Neuron (in vitro differentiated cells): Measurements from ENCODE around the gene ELAVL1.

Source experiments
- H2AFZ ChIP-seq: one replicate; pipeline ENCODE4 v1.6.1; 2013; ENCODE audit warnings: low read depth, mild to moderate bottlenecking, inconsistent platforms, low read length, moderate library complexity
- H3K27me3 ChIP-seq: one replicate; pipeline ENCODE4 v1.6.1; 2013; ENCODE audit warnings: low read length; ENCODE audit not compliant: insufficient read depth
- H3K36me3 ChIP-seq: one replicate; pipeline ENCODE4 v1.6.1; 2013; ENCODE audit warnings: low read length; ENCODE audit not compliant: insufficient read depth
- H3K4me1 ChIP-seq: one replicate; pipeline ENCODE4 v1.6.1; 2013; ENCODE audit warnings: low read length; ENCODE audit not compliant: insufficient read depth
- H3K4me3 ChIP-seq: 2 replicates; pipeline ENCODE4 v1.5.1; 2013; ENCODE audit warnings: mild to moderate bottlenecking, low read length, moderate library complexity
- H3K9me3 ChIP-seq: one replicate; pipeline ENCODE4 v1.6.1; 2013; ENCODE audit warnings: low read length

The ELAVL1 gene

DNA sequence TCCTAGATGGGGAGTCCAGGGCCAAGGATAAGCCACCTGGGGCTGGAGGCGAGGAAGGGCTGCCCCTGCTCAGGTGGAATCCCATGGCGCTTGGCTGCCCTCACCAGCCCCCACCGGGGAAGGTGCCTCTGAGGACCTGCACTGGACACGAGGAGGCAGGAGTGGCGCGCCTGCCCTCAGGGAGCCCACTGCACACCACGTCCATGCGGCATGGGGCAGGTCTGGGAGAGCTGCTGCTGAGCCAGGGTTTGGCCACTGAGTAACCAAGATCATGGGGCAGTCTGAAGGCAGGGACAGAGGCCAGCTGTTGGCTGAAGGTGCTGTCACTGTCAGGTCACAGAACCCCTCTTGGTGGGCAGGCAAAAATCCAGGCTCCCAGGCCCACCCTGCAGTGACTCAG, 25.9 kb downstream of the ELAVL1 start:
- H2AFZ ChIP-seq: no peak overlapping the region
- H3K36me3 ChIP-seq: peaks cover 94% of the 10 kb centered on the region
- no peak overlapping the region for H3K4me3 ChIP-seq
- H3K4me1 ChIP-seq: no peaks in the 10 kb centered on the region
- H3K27me3 ChIP-seq: no peaks in the 10 kb centered on the region
- no peaks in the 10 kb centered on the region for H3K9me3 ChIP-seq

DNA sequence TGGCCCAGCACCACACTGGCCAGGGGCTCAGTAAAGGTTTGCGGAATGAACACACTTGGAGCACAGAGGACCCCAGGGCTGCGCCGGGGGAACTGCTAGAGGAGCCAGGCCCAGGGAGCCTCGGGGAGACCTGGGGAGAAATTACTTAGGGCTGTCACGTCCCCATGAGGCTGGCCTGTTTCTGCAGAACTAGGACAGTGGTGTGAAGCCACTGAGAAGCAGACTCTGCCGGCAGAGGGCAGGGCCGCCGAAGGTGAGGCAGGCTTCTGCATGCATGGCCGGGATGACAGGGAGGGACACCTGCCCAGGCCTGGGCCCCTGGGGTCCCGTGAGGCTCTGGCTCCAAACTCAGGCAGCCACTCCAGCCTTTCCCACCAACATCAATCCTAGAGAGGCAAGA, 26.4 kb downstream of the ELAVL1 start:
- H3K9me3 ChIP-seq: no peaks in the 10 kb centered on the region
- H3K4me1 ChIP-seq: no peaks in the 10 kb centered on the region
- H2AFZ ChIP-seq: no peak overlapping the region
- peaks cover 94% of the 10 kb centered on the region for H3K36me3 ChIP-seq
- no peaks in the 10 kb centered on the region for H3K27me3 ChIP-seq
- no peak overlapping the region for H3K4me3 ChIP-seq

DNA sequence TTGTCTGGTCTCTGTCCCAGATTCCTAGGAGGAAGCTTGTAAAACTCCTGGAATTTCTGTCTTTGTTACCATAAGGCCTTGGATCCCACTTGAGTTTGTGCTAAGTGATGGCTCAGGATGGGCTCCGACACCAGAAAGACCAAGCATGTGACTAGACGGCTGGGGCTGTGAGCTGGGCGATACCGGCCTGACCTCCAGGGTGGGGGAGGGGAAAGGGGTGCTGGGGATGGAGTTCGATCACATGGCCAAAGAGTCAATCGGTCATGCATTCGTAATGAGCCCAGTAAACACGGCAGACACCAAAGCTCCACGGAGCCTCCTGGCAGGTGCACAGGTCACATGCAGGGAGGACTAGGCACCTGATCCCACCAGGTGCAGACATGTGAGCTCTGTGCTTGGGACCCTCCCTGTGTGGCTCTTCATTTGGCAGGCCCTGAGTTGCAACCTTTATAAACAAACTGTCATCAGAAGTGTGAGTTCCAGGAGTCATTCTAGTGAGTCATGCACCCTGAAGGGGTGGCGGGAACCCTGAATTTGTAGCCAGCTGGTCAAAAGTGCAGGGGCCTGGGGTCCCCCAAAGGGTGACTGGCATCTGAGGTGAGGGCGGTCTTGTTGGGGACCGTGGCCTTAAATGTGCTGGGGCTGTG, 27.1 kb downstream of the ELAVL1 start:
- no peaks in the 10 kb centered on the region for H3K9me3 ChIP-seq
- H3K27me3 ChIP-seq: no peaks in the 10 kb centered on the region
- no peak overlapping the region for H3K4me3 ChIP-seq
- peaks cover 94% of the 10 kb centered on the region for H3K36me3 ChIP-seq
- no peaks in the 10 kb centered on the region for H3K4me1 ChIP-seq
- H2AFZ ChIP-seq: no peak overlapping the region

DNA sequence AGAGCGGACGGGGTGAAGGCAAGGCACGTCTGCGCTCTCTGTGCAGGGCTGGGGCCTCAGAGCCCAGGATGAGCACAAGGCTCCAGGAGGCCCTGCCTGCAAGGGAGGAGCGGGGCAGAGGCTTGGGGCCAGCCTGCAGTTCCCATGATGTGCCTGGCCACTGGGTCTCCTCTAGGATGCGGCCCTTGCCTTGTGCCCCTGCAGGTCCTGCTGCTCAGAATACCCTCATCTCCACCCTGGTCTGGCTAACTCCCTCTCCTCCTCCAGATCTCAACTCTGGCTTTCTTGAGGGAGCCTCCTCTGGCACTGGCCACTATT, 27.8 kb downstream of the ELAVL1 start:
- peaks cover 88% of the 10 kb centered on the region for H3K36me3 ChIP-seq
- no peak overlapping the region for H3K4me3 ChIP-seq
- H3K4me1 ChIP-seq: no peaks in the 10 kb centered on the region
- H3K27me3 ChIP-seq: no peaks in the 10 kb centered on the region
- H2AFZ ChIP-seq: no peak overlapping the region
- H3K9me3 ChIP-seq: no peaks in the 10 kb centered on the region

DNA sequence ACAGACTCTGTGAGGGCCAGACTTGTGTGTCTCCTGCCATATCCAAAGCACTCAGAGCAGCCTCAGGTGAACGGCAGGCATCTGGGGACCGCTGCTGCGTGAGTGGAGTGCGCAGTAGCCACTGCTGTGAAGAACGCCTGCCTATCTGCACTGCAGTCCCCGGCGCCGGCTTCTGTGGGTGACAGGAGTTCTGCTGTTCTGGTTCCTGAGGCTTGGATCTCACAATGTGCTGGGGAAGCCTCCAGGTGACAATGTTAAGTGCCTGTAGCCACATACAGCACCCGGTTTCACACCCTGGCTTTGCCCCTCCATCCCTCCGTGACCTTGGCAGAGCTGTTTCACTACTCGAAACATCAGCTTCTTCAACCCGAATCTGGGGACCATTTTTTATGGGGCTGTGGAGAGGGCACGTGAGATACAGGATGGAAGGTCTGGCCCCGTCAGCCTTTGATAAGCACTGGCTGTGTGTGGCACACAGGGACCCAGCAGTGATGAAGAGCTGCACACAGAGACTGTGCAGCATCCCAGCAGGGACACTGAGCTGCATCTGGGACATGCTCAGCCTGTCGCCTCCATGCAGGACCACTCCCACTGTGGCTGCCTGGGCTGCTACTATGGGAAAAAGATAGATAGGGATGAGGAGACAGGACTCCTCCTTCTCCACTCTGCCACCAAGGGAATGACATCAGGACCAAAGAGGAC, 28.3 kb downstream of the ELAVL1 start:
- no peaks in the 10 kb centered on the region for H3K4me1 ChIP-seq
- no peaks in the 10 kb centered on the region for H3K9me3 ChIP-seq
- no peak overlapping the region for H2AFZ ChIP-seq
- H3K4me3 ChIP-seq: no peak overlapping the region
- H3K36me3 ChIP-seq: peaks cover 85% of the 10 kb centered on the region
- no peaks in the 10 kb centered on the region for H3K27me3 ChIP-seq

DNA sequence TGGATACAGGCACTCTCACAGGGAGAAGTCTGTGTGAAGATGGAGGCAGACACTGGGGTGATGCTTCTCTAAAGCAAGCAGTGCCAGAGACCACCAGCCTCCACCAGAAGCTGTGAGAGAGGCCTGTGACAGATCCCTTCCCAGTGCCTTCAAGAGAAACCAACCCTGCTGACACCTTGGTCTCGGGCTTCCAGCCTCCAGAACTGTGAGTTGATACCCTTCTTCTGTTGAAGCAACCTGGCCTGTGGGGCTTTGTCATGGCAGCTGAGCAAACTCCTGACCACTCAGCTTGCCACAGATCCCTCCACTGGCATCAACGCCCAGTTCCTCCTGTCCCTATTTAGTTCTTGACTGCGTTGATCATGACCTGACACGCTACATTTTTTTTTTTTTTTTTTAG, 29.0 kb downstream of the ELAVL1 start:
- Histone ChIP-seq H3K4me1 (no peaks in the 10 kb centered on the region), H3K9me3 (no peaks in the 10 kb centered on the region), H3K36me3 (peaks cover 85% of the 10 kb centered on the region), H3K27me3 (no peaks in the 10 kb centered on the region), H2AFZ (no peak overlapping the region), H3K4me3 (no peak overlapping the region)

DNA sequence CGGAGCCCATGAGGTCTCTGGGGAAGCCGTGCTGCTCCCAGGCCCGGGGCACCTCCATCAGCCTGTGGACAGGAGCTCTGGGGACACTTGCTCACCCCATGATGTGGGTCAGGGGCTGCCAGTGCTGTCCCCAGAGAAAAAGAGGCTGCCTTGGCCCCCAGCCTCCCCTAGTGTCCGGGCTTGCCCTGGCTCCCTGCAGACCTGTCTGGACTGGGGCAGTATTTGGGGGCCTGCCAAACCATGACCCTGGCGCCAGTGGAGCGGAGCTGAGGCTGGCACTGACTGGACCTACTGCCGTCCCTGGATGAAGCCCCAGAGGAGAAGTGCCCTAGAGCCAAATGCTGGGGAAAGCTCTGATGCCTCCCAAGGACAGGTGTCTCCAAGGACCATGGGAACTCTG, 30.4 kb downstream of the ELAVL1 start:
- H3K36me3 ChIP-seq: peaks cover 76% of the 10 kb centered on the region
- H3K4me1 ChIP-seq: no peaks in the 10 kb centered on the region
- no peaks in the 10 kb centered on the region for H3K9me3 ChIP-seq
- H2AFZ ChIP-seq: no peak overlapping the region
- no peaks in the 10 kb centered on the region for H3K27me3 ChIP-seq
- H3K4me3 ChIP-seq: no peak overlapping the region

DNA sequence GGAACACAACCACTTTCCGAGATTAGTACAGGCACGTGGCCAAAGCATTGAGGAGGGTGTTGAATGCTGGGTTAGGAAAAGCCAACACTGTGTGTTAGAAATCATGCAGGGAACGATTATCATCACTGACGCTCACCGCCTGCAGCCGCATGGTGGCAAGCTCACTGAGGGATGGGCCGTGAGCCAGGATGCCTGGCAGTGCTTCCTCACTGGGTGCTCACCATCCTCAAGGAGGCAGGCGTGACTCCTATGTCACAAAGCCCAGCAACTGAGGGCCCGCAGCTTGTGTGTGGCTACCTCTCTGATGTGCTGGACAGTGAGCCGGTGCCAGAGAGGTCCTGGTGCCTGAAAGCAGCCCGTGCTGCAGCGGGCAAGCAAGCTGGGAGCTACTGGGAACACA, 31.6 kb downstream of the ELAVL1 start:
- no peaks in the 10 kb centered on the region for H3K4me1 ChIP-seq
- no peaks in the 10 kb centered on the region for H3K27me3 ChIP-seq

DNA sequence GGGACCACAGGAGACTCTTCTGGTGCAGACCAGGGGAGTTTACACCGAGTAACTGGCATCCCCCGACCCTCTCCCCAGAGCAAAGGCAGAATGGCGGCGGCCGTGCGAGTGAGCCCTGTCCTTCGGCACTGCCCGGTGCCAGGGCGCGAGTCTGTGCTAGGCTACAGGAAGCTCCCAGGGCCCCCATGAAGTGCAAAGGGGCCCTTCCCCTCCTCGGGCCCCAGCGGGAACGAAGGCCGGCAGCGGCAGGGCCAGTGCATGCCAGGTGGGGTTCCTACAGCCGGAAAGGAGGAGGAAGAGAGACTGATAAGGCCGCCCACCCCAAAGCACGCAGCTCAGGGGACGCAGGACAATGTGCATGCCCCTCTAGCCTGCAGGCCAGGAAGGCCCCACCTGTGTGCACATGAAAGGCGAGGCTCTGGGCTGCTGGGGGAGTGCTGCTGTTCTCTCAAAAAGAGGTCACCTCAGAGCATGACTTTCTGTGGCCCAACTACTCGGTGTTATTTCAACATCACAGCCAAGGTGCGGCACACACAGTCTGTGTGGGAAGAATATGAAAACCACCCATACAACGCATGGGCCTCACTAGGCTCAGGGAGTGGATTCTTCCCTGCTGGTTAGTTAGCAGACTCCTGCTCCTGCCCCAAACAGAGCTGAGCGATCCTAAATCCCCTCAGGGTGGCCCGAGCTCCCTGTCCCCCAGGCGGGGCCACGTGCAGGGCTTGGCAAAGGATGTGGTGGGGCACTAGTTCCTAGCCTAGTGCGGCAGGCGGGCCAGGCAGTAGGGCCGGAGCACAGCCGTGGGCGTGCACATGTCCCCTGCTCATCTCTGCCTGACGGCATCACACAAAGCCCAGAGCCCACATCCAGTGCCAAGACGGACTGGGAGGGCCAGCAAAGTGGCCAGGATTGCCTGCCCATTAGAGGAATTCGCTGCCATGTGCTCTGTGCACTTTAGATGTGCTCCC, 33.6 kb downstream of the ELAVL1 start:
- Histone ChIP-seq H3K4me3 (no peak overlapping the region), H2AFZ (no peak overlapping the region), H3K4me1 (no peaks in the 10 kb centered on the region), H3K27me3 (no peaks in the 10 kb centered on the region), H3K9me3 (no peaks in the 10 kb centered on the region), H3K36me3 (peaks cover 72% of the 10 kb centered on the region)

More for the DNA sequence above, 31.6 kb downstream of the ELAVL1 start:
- H2AFZ ChIP-seq: no peak overlapping the region
- no peaks in the 10 kb centered on the region for H3K9me3 ChIP-seq
- H3K4me3 ChIP-seq: no peak overlapping the region
- H3K36me3 ChIP-seq: peaks cover 72% of the 10 kb centered on the region

DNA sequence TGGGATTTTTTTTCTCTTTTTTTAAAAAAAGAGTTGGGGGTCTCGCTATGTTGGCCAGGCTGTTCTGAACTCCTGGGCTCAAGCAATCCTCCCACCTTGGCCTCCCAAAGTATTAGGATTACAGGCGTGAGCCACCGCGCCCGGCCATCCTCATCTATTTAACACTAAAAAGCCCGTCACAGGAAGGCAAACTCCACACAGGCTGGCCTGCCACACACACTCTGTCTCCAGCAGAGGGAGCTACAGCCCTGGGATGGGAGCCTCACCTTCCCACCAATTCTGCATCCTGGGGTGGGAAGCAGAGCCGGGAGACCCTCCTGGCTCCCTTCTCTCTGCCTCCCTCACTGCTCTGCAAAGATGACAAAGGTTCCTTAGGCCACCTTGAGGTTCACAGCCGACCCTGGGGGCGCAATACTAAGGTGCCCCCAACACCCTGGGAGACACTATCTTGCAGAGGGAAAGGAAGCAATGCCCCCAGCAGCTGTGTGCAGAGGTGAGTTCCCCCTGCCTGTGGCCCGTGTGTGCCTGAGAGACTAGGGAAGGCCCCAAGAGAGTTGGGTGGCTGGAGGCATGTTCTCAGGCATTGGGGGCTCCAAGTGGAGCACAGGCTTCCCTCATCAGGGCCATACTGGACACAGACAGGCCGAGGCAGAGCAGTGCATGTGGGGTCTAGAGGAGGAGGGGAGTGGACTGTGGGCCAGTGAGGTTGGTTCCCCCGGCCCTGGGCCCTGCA, 34.6 kb downstream of the ELAVL1 start:
- Histone ChIP-seq H2AFZ (no peak overlapping the region), H3K36me3 (peaks cover 76% of the 10 kb centered on the region), H3K4me3 (no peak overlapping the region), H3K4me1 (no peaks in the 10 kb centered on the region), H3K9me3 (no peaks in the 10 kb centered on the region), H3K27me3 (no peaks in the 10 kb centered on the region)

DNA sequence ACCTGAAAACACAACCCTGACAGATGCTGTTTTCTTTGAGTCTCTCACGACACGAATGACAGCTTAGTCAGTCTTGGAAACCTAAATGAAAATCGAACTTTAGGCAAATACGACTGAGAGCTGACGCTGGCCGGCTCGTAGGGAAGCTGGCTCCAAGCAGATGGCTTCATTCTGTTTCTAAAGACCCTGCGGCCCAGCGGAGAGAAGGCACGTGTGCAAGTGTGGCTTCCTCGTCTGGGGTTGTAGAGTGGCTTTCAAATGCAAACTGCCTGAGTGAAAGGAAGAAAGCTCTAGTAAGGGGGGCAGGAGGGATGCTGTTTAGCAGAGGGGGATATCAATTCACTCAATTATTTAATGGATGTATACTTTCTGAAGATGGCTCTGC, 35.9 kb downstream of the ELAVL1 start:
- Histone ChIP-seq H3K4me1 (no peaks in the 10 kb centered on the region), H2AFZ (no peak overlapping the region), H3K27me3 (no peaks in the 10 kb centered on the region), H3K9me3 (no peaks in the 10 kb centered on the region), H3K4me3 (no peak overlapping the region), H3K36me3 (peaks cover 78% of the 10 kb centered on the region)

DNA sequence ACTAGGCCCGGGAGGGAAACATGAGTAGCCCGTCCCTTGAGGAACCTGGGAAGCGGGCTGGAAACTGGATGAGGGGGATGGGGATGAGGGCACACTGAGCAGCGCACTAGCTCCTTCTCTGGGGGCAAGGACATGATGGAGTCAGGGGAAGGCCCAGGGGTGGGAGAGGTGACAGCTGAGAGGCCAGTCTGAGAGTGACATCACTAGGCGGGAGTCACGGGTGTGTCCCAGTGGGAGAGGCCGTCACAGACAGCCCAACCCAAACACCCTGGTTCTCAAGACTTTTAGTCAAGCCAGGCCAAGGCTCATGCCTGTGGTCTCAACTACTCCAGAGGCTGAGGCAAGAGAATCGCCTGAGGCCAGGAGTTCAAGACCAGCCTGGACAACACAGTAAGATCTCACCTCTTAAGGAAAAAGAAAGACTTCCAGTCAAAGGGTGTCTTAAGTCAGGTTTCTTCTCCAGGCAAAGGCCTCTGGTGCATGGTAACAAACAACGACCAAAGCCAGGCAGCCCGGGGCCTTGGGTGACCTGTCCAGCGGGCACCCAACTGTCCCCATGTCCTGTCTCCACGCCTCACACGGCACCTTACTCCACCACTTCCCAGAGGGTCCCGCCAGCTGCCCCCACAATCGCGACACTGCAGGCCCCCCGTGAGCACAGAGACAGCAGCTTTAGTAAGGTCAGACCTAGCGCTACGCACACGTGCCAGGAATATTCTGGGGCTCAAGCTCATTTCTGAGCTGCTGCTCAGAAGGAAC, 36.5 kb downstream of the ELAVL1 start:
- H3K36me3 ChIP-seq: peaks cover 76% of the 10 kb centered on the region
- no peaks in the 10 kb centered on the region for H3K4me1 ChIP-seq
- no peaks in the 10 kb centered on the region for H3K27me3 ChIP-seq
- H3K9me3 ChIP-seq: no peaks in the 10 kb centered on the region
- no peak overlapping the region for H3K4me3 ChIP-seq
- H2AFZ ChIP-seq: no peak overlapping the region
